Lower leg skin (tissue), 3 donors: ENCODE measurements around the gene ASXL2.

Source experiments
- CTCF ChIP-seq, 3 donors: fragments of 450-650 bp; IDR thresholded peaks; one replicate each; pipeline ENCODE4 v1.5.1; 2016; ENCODE audit warnings: antibody characterized with exemption in 3 of 3, mild to moderate bottlenecking in 3 of 3, moderate library complexity in 2 of 3
- POLR2A ChIP-seq, 2 donors: fragments of 450-650 bp; IDR thresholded peaks; one replicate each; pipeline ENCODE4 v1.6.1; 2016 to 2017; ENCODE audit warnings: antibody characterized with exemption in 2 of 2, mild to moderate bottlenecking in 1 of 2, moderate library complexity in 1 of 2

DNA sequence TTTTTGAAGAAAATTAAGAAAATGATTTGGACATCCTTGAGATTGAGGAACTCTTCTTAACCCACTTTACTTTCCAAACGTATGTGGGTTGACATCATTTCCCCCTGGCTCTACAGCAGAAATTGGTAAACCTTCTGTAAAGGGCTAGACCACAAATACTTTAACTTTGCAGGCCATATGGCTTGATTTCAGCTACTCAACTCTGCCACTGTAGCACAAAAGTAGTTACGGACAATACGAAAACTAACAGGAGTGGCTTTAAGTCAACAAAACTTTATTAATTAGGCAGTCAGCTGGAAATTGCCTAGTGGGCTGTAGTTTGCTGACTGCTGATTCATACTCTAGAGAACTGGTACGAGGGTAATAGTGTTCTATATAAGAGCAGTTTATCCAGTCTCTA lies 121.8 kb downstream of the ASXL2 start:
- TF ChIP-seq CTCF (IDR thresholded peaks at IDR 0.05): no peak
- TF ChIP-seq POLR2A (IDR thresholded peaks at IDR 0.05): no peak
